ENCODE data around the gene PLK2. TPM values are rescaled to one million over a fixed set of nuclear protein-coding genes. Genes with fewer than 3 reads are reported as not detected.

The PLK2 gene
- total and polyA plus RNA-seq, 2 of the 4 experiments (the other 2 are of a cell fraction) = 129 to 337 TPM

DNA sequence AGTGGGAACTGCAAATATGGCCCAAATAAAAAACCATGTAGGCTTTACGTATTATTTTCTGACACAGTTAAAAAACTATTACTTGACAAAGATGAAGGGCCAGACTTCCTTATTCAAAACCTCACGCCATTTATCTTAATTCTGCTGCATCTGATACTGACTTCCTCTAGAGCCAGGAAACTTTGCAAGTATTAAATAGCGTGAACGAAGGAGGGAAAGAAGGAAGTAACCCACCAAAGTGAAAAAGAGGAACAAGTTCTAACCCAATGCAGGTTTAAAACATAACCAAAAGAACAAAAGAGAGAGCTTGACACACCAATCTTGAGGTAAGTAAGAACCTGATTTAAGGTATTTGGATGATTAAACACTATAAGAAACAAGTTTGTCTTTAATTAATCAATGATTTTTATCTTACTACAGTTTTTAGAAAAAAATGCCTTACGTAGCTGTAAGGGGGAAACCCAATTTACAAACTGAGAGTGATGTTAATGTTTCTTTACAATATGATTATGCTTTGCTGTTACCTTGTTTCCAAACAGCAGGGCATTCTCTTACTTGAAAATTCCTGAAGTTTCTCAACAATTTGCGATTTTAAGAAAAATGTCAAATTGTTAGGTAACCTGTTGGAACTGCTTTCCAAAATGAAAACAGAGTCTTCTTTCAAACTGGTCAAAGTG lies 31.5 kb upstream of the PLK2 start, which contains the start of gene GAPT:
TSS of gene GAPT (plus strand) at position 220 of the 677 bp plus-strand sequence. CDS start 3,102 bp downstream, outside the sequence.
- Histone ChIP-seq H2BK120ac (ENCODE audit: low read depth, low read length) (no peak within 1 kb of the TSS), H4K91ac (ENCODE audit: insufficient read depth, low read depth, low read length) (no peak within 1 kb of the TSS), H3K79me1 (ENCODE audit: low read depth in 1 of 2, low read length in 2 of 2) (no peaks in the 10 kb centered on the region), H3K4me3 (ENCODE audit: insufficient read depth, low read depth, low read length) (no peak within 1 kb of the TSS), H4K5ac (ENCODE audit: low read depth, low read length) (no peak within 1 kb of the TSS), H3K23ac (ENCODE audit: low read depth, low read length) (no peak within 1 kb of the TSS), H3K9me1 (ENCODE audit: insufficient read depth, low read length) (no peaks in the 10 kb centered on the region), H2BK20ac (ENCODE audit: low read depth, low read length) (no peak within 1 kb of the TSS), H4K20me1 (ENCODE audit: insufficient read depth, low read length) (no peaks in the 10 kb centered on the region), H3K14ac (replicated peaks; ENCODE audit: low read depth, low read length) (no peak within 1 kb of the TSS), H3K4ac (ENCODE audit: low read depth, low read length) (no peak within 1 kb of the TSS), H3K4me1 (ENCODE audit: control insufficient read depth, insufficient read depth, low read length) (no peaks in the 10 kb centered on the region), H2BK5ac (ENCODE audit: low read depth, low read length, poor library complexity, severe bottlenecking) (no peak within 1 kb of the TSS), H3K9ac (ENCODE audit: low read depth, low read length) (no peak within 1 kb of the TSS), H3K18ac (ENCODE audit: low read depth, low read length) (no peak within 1 kb of the TSS), H3K27me3 (ENCODE audit: control insufficient read depth, insufficient read depth, low read length) (peaks cover 11% of the 10 kb centered on the region), H3K4me2 (ENCODE audit: low read depth, low read length) (no peak within 1 kb of the TSS), H2AFZ (replicated peaks; ENCODE audit: low read length, poor library complexity) (no peak within 1 kb of the TSS), H2AK5ac (ENCODE audit: low read depth, low read length) (no peak within 1 kb of the TSS), H2BK15ac (ENCODE audit: low read depth, low read length) (no peak within 1 kb of the TSS), H3K9me3 (ENCODE audit: control insufficient read depth, insufficient read depth, low read length) (no peaks in the 10 kb centered on the region), H3K56ac (ENCODE audit: extremely low read depth, insufficient read depth, low read length) (no peak within 1 kb of the TSS), H3K27ac (ENCODE audit: insufficient read depth, low read length) (no peak within 1 kb of the TSS), H4K8ac (ENCODE audit: low read depth in 2 of 2, low read length in 2 of 2) (no peak within 1 kb of the TSS), H3K36me3 (ENCODE audit: control insufficient read depth, insufficient read depth, low read length) (no peaks in the 10 kb centered on the region), H2AK9ac (replicated peaks; ENCODE audit: low read depth, low read length, poor library complexity) (no peak within 1 kb of the TSS)
- ATAC-seq (ENCODE audit: low read depth) = no peak
- BruUV-seq (replicated peaks) = no TSS peak
- in situ Hi-C loops (cut with MboI; ENCODE audit: low sequenced_read_pairs) (loop anchor here (25.0 kb wide), 1 partner anchor 671 kb away; no protein-coding TSS in a partner anchor), intact Hi-C loops (cut with micrococcal nuclease) (no loop called here), dilution Hi-C loops (cut with HindIII; ENCODE audit: low sequenced_read_pairs, unreplicated experiment) (no loop called here)
- DNase-seq = no peak
- POLR2A ChIA-PET (ENCODE audit: unreplicated experiment) = no interaction called here
- CTCF ChIA-PET = no interaction called here
- no CpG with 5 or more reads among the region's 6 CpGs for WGBS, 2 experiments (ENCODE audit: extremely low coverage in 2 of 2, insufficient read length in 1 of 2)
- TF ChIP-seq BHLHE40 (IDR thresholded peaks at IDR 0.05; ENCODE audit: low read depth, low read length) = no peak
- TF ChIP-seq CHD1 (IDR thresholded peaks at IDR 0.05; ENCODE audit: low read depth, low read length) = no peak
- TF ChIP-seq RFX5 (IDR thresholded peaks at IDR 0.05; ENCODE audit: low read depth, low read length) = no peak
- no peak for TF ChIP-seq MAFK (IDR thresholded peaks at IDR 0.05; ENCODE audit: low read depth, low read length)
- no peak for TF ChIP-seq NFE2L2 (IDR thresholded peaks at IDR 0.05; ENCODE audit: low read depth, low read length)
- TF ChIP-seq RAD21 (IDR thresholded peaks at IDR 0.05; ENCODE audit: low read length) = no peak

Measured in IMR-90 (cell line).